Measurements from ENCODE around the gene CDK9.
"Not testable (repeated sequence)": the region's sequence is repeated elsewhere in the genome, so short reads cannot be mapped to it uniquely, and the experiment has no call there.

Gene CDK9
- total RNA-seq, result 17.7 to 61.7 (median 40.3) reads per million in 17 experiments

- peak; percentile 94 to 98 (median 96) for DNase-seq
Observed at GRCh38 chr9:127785933-127786772, at the start of gene CDK9. CDK9 (plus strand) TSS chr9:127786034; CDS start chr9:127786149, 115 bp downstream.

- no peak for DNase-seq
Observed at GRCh38 chr9:127738666-127739065, 47.2 kb upstream of the CDK9 start.

DNA sequence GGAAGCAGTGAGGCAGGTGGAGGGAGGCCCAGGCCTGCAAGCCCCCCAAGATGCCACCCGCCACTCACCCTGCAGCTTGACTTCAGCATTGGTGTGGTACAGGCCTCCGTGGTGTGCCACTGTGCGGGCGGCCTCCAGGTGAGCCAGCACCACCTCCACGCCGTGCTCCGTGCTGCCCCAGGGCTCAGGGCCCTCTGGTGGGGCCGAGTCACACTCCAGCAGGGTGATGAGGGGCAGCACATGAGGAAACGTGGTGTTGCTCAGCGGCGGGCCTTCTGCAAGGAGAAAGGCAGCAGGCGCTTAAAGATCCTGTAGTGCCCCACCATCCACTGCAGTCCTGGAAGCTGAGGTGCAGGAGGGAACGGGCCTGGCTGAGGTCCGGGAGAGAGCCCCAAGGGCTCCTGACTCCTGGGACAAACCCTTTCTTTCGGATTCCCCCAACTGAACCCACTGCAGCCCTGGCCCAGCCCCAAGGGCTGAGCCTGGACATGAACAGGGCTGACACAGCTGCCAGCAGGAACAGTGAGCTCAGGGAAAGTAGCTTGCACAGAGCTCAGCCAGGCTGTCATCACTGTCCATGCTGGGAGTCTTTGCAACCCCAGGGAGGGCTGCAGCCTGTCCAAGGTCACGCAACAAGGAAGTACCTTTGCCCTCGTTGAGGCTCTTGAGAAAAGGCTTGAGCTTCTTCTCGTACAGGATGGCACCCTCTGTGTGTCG, 46.1 kb upstream of the CDK9 start:
- peak; percentile 45 to 71 (median 56) for DNase-seq

- no peak for DNase-seq
Observed at GRCh38 chr9:127741831-127742434, 43.9 kb upstream of the CDK9 start.

GRCh38 chr9:127742435-127743088, 43.3 kb upstream of the CDK9 start:
- no peak for DNase-seq

- DNase-seq, result no peak
Observed at GRCh38 chr9:127744398-127745110, 41.3 kb upstream of the CDK9 start.

GRCh38 chr9:127746959-127747569, 38.8 kb upstream of the CDK9 start:
- no peak for DNase-seq

DNA sequence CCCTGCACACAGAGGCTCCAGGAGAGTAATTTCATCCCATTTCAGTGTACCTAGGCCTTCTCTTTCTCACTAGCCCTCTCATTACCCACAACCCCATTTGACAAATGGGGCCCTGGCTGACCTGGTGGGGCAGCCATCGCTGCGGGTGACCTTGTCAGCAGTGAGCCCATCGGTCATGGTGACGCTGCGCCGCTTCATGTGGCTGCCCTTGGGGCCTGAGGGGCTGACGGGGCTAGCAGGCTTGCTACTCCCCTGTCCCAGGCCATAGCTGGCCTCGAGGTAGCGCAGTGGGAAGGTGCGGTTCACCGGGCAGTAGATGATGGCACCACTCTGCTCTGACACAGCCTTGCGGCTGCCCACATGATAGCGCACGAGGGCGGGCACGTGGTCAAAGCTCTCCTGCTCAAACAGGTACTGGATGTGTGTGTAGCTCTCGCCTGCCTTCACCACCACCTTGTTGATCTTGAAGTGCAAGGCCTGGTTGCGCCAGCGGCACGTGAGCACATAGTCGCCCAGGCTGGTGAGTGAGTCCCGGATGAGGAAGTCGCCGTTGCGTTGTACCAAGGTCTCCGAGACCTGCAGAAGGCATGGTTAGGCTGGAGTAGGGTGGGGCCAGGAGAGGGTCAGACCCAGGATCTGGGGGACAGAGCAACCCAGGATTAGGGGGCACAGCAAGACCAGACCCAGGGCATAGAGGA, 36.6 kb upstream of the CDK9 start:
- DNase-seq, result no peak

GRCh38 chr9:127751269-127752054, 34.4 kb upstream of the CDK9 start:
- DNase-seq, result peak in 3 of 4 experiments; percentile 15 to 50 (median 27)

DNA sequence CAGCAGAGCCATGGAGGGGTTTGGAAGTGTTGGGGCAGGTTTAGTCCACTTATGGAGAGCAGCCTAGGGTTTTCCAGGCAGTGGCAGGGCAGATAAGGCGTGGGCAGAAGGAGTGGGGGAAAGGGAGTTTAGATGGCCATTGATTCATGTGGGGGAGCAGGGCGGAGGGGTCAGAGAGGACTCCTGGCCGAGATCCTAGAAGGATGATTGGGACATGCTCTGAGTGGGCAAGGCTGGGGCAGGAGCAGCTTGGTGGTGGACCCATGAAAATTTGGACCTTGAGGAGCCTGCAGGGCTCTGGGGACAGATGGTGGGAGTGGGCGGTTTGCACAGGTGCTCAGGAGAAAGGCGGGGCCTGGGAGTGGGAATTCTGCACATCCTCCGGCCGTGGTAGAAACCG, 32.7 kb upstream of the CDK9 start:
- no peak for DNase-seq

- DNase-seq, result peak; percentile 35 to 64 (median 61)
Observed at GRCh38 chr9:127753622-127754021, 32.2 kb upstream of the CDK9 start.

- DNase-seq, result no peak
Observed at GRCh38 chr9:127754099-127755060, 31.5 kb upstream of the CDK9 start.

- DNase-seq, result no peak
Observed at GRCh38 chr9:127755061-127756060, 30.5 kb upstream of the CDK9 start.

GRCh38 chr9:127756233-127756632, 29.6 kb upstream of the CDK9 start:
- DNase-seq, result no peak

- DNase-seq, result not testable (repeated sequence)
Observed at GRCh38 chr9:127756776-127757175, 29.1 kb upstream of the CDK9 start.

- DNase-seq, result peak in 2 of 4 experiments; percentile 28 to 31
Observed at GRCh38 chr9:127758843-127759242, 27.0 kb upstream of the CDK9 start.

GRCh38 chr9:127761061-127761460, 24.8 kb upstream of the CDK9 start:
- DNase-seq, result no peak

Data from suppressor macrophage (primary cell).